Mesothelial cell of epicardium (in vitro differentiated cells): ENCODE measurements around the gene KIAA1614. TPM values are rescaled to one million over a fixed set of nuclear protein-coding genes. Genes with fewer than 3 reads are reported as not detected.

Experiments
- DNase-seq, 2 experiments: peaks; one replicate each; pipeline ENCODE4 v3.0.0; 2021; ENCODE audit warnings: low spot score in 2 of 2; ENCODE audit not compliant: unreplicated experiment in 2 of 2
- H3K27ac Mint-ChIP-seq: 2 replicates; pipeline ENCODE4 v1.8.0; 2021; ENCODE audit warnings: mixed read lengths
- H3K27me3 Mint-ChIP-seq: 2 replicates; pipeline ENCODE4 v1.8.0; 2021; ENCODE audit warnings: low read depth, mixed read lengths
- H3K36me3 Mint-ChIP-seq: 2 replicates; pipeline ENCODE4 v1.8.0; 2021; ENCODE audit warnings: mixed read lengths
- H3K4me1 Mint-ChIP-seq: 2 replicates; pipeline ENCODE4 v1.8.0; 2021; ENCODE audit warnings: mixed read lengths
- H3K4me3 Mint-ChIP-seq: 2 replicates; pipeline ENCODE4 v1.8.0; 2021; ENCODE audit warnings: mild to moderate bottlenecking, moderate library complexity, mixed read lengths
- H3K9me3 Mint-ChIP-seq: 2 replicates; pipeline ENCODE4 v1.8.0; 2021; ENCODE audit warnings: mixed read lengths
- total RNA-seq: library from RNA; stranded (reverse); gene quantifications from 3 replicates; pipeline ENCODE4 v1.2.1, GENCODE V29; 2021
- TF ChIP-seq, protein P1 (sequence below): fragments of 200-600 bp; sonication (generic); IDR thresholded peaks from one replicate; pipeline ENCODE4 v1.5.0; 2021; ENCODE audit warnings: antibody characterized with exemption; ENCODE audit not compliant: unreplicated experiment

The KIAA1614 gene
- total RNA-seq, 1 donor from 2014 or later, result 7.3 TPM

- TF ChIP-seq, protein P1, sequence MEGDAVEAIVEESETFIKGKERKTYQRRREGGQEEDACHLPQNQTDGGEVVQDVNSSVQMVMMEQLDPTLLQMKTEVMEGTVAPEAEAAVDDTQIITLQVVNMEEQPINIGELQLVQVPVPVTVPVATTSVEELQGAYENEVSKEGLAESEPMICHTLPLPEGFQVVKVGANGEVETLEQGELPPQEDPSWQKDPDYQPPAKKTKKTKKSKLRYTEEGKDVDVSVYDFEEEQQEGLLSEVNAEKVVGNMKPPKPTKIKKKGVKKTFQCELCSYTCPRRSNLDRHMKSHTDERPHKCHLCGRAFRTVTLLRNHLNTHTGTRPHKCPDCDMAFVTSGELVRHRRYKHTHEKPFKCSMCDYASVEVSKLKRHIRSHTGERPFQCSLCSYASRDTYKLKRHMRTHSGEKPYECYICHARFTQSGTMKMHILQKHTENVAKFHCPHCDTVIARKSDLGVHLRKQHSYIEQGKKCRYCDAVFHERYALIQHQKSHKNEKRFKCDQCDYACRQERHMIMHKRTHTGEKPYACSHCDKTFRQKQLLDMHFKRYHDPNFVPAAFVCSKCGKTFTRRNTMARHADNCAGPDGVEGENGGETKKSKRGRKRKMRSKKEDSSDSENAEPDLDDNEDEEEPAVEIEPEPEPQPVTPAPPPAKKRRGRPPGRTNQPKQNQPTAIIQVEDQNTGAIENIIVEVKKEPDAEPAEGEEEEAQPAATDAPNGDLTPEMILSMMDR, result no peak
- peaks cover 21% of the 10 kb centered on the region for H3K4me1 Mint-ChIP-seq
- no peak for DNase-seq
Measured at GRCh38 chr1:180920702-180921101, 8.0 kb downstream of the KIAA1614 start.

GRCh38 chr1:180921386-180921785, 8.7 kb downstream of the KIAA1614 start:
- Mint-ChIP-seq H3K9me3 (no peaks in the 10 kb centered on the region), H3K27me3 (no peaks in the 10 kb centered on the region), H3K36me3 (peaks cover 3% of the 10 kb centered on the region), H3K4me1 (peaks cover 24% of the 10 kb centered on the region), H3K4me3 (no peak overlapping the region), H3K27ac (no peak overlapping the region)
- DNase-seq, result no peak
- TF ChIP-seq, protein P1, result no peak

More at GRCh38 chr1:180920702-180921101, 8.0 kb downstream of the KIAA1614 start:
- H3K4me3 Mint-ChIP-seq, result no peak overlapping the region
- H3K36me3 Mint-ChIP-seq, result peaks cover 3% of the 10 kb centered on the region
- no peaks in the 10 kb centered on the region for H3K9me3 Mint-ChIP-seq
- H3K27me3 Mint-ChIP-seq, result no peaks in the 10 kb centered on the region
- no peak overlapping the region for H3K27ac Mint-ChIP-seq

- Mint-ChIP-seq H3K36me3 (peaks cover 3% of the 10 kb centered on the region), H3K4me3 (no peak overlapping the region), H3K27me3 (no peaks in the 10 kb centered on the region), H3K27ac (no peak overlapping the region), H3K4me1 (peaks cover 31% of the 10 kb centered on the region), H3K9me3 (no peaks in the 10 kb centered on the region)
- no peak for DNase-seq
- TF ChIP-seq, protein P1, result no peak
Measured at GRCh38 chr1:180921891-180922630, 9.4 kb downstream of the KIAA1614 start.

DNA sequence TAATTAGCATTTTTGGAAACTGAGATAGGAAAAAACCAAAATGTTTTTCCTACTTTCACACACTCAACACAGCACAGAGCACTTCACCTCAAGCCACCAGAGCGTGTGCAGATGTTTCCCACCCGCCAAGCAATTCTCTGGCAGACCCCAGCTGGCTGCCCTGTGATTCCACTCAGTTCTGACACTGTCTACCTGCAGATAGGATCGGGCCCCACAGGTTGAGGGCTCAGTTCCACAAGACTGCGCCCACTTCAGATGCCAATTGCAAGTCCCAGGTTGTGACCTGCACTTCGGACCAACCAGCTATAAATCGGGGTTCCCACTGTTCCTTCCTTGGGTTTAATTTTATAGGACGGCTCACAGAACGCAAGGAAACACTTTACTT, 9.9 kb downstream of the KIAA1614 start:
- no peak for DNase-seq
- H3K4me1 Mint-ChIP-seq, result peaks cover 37% of the 10 kb centered on the region

GRCh38 chr1:180923021-180923841, 10.5 kb downstream of the KIAA1614 start:
- Mint-ChIP-seq H3K4me3 (no peak overlapping the region), H3K36me3 (peaks cover 3% of the 10 kb centered on the region), H3K27me3 (no peaks in the 10 kb centered on the region), H3K4me1 (peaks cover 39% of the 10 kb centered on the region), H3K9me3 (no peaks in the 10 kb centered on the region), H3K27ac (no peak overlapping the region)
- DNase-seq, result no peak
- TF ChIP-seq, protein P1, result no peak

More for the DNA sequence above, 9.9 kb downstream of the KIAA1614 start:
- Mint-ChIP-seq H3K36me3 (peaks cover 3% of the 10 kb centered on the region), H3K27ac (peak overlapping the region; percentile 25), H3K9me3 (no peaks in the 10 kb centered on the region), H3K4me3 (no peak overlapping the region), H3K27me3 (no peaks in the 10 kb centered on the region)
- TF ChIP-seq, protein P1, result no peak
